ENCODE data around the gene CMIP. TPM values are rescaled to one million over a fixed set of nuclear protein-coding genes. Genes with fewer than 3 reads are reported as not detected.

CMIP gene
- total RNA-seq, 1 experiment from 2014 or later, result 25.7 TPM

GRCh38 chr16:81642943-81643342 lies 198.3 kb downstream of the CMIP start:
- Histone ChIP-seq H2AFZ (ENCODE audit: low read length) (no peak overlapping the region), H3K36me3 (ENCODE audit: low read depth, low read length) (peaks cover 7% of the 10 kb centered on the region), H3K79me2 (ENCODE audit: low read length) (peaks cover 78% of the 10 kb centered on the region), H3K4me2 (ENCODE audit: low read length) (no peak overlapping the region), H3F3A (ENCODE audit: low read length, unreplicated experiment) (no peaks in the 10 kb centered on the region), H4K20me1 (ENCODE audit: low read length) (0 out of 2 replicates have a peak, but pooled peaks cover 5% of the 10 kb centered on the region), H3K9ac (ENCODE audit: low read length) (no peak overlapping the region), H3K9me3 (ENCODE audit: low read length) (no peaks in the 10 kb centered on the region), H3K9me2 (replicated peaks; ENCODE audit: low read length) (no peaks in the 10 kb centered on the region), H3K4me1 (ENCODE audit: insufficient read depth, low read length) (peaks cover 28% of the 10 kb centered on the region), H3K27me3 (ENCODE audit: low read length) (no peaks in the 10 kb centered on the region), H3K4me3 (ENCODE audit: low read length) (no peak overlapping the region), H3K27ac (ENCODE audit: low read length) (no peak overlapping the region)
- POLR2A ChIA-PET (ENCODE audit: unreplicated experiment), result no interaction called here
- DNase-seq (no peak), ATAC-seq (no peak)
- BruUV-seq (replicated peaks), result no TSS peak
- TF ChIP-seq EZH2phosphoT487 (IDR thresholded peaks at IDR 0.05; ENCODE audit: borderline replicate concordance, low read length), result no peak
- TF ChIP-seq EZH2 (IDR thresholded peaks at IDR 0.05; ENCODE audit: low read length, unreplicated experiment), result no peak
- TF ChIP-seq, protein P1, sequence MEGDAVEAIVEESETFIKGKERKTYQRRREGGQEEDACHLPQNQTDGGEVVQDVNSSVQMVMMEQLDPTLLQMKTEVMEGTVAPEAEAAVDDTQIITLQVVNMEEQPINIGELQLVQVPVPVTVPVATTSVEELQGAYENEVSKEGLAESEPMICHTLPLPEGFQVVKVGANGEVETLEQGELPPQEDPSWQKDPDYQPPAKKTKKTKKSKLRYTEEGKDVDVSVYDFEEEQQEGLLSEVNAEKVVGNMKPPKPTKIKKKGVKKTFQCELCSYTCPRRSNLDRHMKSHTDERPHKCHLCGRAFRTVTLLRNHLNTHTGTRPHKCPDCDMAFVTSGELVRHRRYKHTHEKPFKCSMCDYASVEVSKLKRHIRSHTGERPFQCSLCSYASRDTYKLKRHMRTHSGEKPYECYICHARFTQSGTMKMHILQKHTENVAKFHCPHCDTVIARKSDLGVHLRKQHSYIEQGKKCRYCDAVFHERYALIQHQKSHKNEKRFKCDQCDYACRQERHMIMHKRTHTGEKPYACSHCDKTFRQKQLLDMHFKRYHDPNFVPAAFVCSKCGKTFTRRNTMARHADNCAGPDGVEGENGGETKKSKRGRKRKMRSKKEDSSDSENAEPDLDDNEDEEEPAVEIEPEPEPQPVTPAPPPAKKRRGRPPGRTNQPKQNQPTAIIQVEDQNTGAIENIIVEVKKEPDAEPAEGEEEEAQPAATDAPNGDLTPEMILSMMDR (conservative IDR thresholded peaks at IDR 0.05; ENCODE audit: low read depth, low read length), result no peak
- intact Hi-C loops (cut with micrococcal nuclease), result no loop called here
- CTCF ChIA-PET, result no interaction called here

DNA sequence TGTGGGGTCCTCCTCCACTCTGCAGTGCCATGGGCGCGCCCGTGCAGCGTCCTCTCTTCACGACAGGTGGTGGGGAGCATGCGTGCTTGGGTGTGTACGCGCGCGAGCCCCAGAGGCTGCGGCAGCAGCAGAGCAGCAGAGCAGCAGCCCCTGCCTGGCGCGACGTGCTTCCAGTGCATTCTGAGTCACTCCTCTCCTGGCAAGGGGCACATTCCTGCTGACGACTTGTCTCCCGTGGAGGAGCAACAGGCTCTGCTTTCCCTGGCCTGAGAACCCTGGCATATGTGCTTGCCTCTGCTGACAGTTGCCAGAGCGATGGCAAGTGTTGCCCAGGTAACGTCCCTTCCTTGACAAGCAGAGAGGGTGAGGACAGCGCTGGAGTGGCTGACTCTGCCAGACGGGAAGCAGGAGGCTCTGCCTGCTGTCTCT lies 200.7 kb downstream of the CMIP start:
- H3K79me2 ChIP-seq (ENCODE audit: low read length), result peaks cover 81% of the 10 kb centered on the region
- CTCF ChIA-PET, result no interaction called here
- ATAC-seq, result peak; percentile 78

DNA sequence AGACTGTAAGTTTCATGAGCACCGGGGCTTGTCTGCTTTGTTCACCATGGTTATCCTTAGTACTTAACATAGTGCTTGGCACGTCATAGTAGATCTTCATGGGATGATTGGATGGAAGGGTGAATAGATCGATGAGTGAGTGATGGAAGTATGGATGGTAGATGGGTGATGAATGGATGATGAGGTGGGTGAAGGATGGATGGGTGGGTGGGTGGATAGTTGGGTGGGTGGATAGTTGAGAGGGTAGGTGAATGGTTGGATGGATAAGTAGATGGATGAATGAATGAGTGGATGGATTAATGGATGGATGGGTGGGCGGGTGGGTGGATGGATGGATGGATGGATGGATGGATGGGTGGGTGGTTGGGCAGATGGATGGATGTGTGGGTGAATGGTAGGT lies 201.3 kb downstream of the CMIP start:
- H3K27me3 ChIP-seq (ENCODE audit: low read length), result no peaks in the 10 kb centered on the region
- H3K27ac ChIP-seq (ENCODE audit: low read length), result peak overlapping the region; percentile 74
- ATAC-seq (no peak), DNase-seq (no peak)
- POLR2A ChIA-PET (ENCODE audit: unreplicated experiment), result no interaction called here
- peaks cover 82% of the 10 kb centered on the region for H3K79me2 ChIP-seq (ENCODE audit: low read length)
- H3K4me3 ChIP-seq (ENCODE audit: low read length), result peak overlapping the region; percentile 13; the same call in 1 of the 2 replicates
- H2AFZ ChIP-seq (ENCODE audit: low read length), result no peak overlapping the region
- peaks cover 7% of the 10 kb centered on the region for H3K36me3 ChIP-seq (ENCODE audit: low read depth, low read length)
- intact Hi-C loops (cut with micrococcal nuclease), result no loop called here
- BruUV-seq (replicated peaks), result no TSS peak
- H3K9me3 ChIP-seq (ENCODE audit: low read length), result no peaks in the 10 kb centered on the region
- H3F3A ChIP-seq (ENCODE audit: low read length, unreplicated experiment), result no peaks in the 10 kb centered on the region
- CTCF ChIA-PET, result no interaction called here
- peaks cover 28% of the 10 kb centered on the region for H3K4me1 ChIP-seq (ENCODE audit: insufficient read depth, low read length)
- 0 out of 2 replicates have a peak, but pooled peaks cover 5% of the 10 kb centered on the region for H4K20me1 ChIP-seq (ENCODE audit: low read length)
- peak overlapping the region; percentile 54 for H3K4me2 ChIP-seq (ENCODE audit: low read length)
- H3K9ac ChIP-seq (ENCODE audit: low read length), result peak overlapping the region; percentile 21; the same call in 1 of the 2 replicates
- H3K9me2 ChIP-seq (replicated peaks; ENCODE audit: low read length), result no peaks in the 10 kb centered on the region
- no peak for TF ChIP-seq EZH2phosphoT487 (IDR thresholded peaks at IDR 0.05; ENCODE audit: borderline replicate concordance, low read length)
- TF ChIP-seq EZH2 (IDR thresholded peaks at IDR 0.05; ENCODE audit: low read length, unreplicated experiment), result no peak
- TF ChIP-seq, protein P1 (conservative IDR thresholded peaks at IDR 0.05; ENCODE audit: low read depth, low read length), result no peak

More for the DNA sequence above, 200.7 kb downstream of the CMIP start:
- peak; percentile 78 for DNase-seq
- H3K4me2 ChIP-seq (ENCODE audit: low read length), result peak overlapping the region; percentile 54
- POLR2A ChIA-PET (ENCODE audit: unreplicated experiment), result no interaction called here
- no peaks in the 10 kb centered on the region for H3K27me3 ChIP-seq (ENCODE audit: low read length)
- no peaks in the 10 kb centered on the region for H3F3A ChIP-seq (ENCODE audit: low read length, unreplicated experiment)
- H2AFZ ChIP-seq (ENCODE audit: low read length), result no peak overlapping the region
- H3K4me1 ChIP-seq (ENCODE audit: insufficient read depth, low read length), result peaks cover 28% of the 10 kb centered on the region
- TF ChIP-seq, protein P1 (conservative IDR thresholded peaks at IDR 0.05; ENCODE audit: low read depth, low read length), result no peak
- no peak for TF ChIP-seq EZH2phosphoT487 (IDR thresholded peaks at IDR 0.05; ENCODE audit: borderline replicate concordance, low read length)
- TF ChIP-seq EZH2 (IDR thresholded peaks at IDR 0.05; ENCODE audit: low read length, unreplicated experiment), result no peak
- no TSS peak for BruUV-seq (replicated peaks)
- H3K36me3 ChIP-seq (ENCODE audit: low read depth, low read length), result peaks cover 7% of the 10 kb centered on the region
- peak overlapping the region; percentile 66 for H3K27ac ChIP-seq (ENCODE audit: low read length)
- 0 out of 2 replicates have a peak, but pooled peaks cover 5% of the 10 kb centered on the region for H4K20me1 ChIP-seq (ENCODE audit: low read length)
- peak overlapping the region; percentile 21; the same call in 1 of the 2 replicates for H3K9ac ChIP-seq (ENCODE audit: low read length)
- intact Hi-C loops (cut with micrococcal nuclease), result no loop called here
- no peaks in the 10 kb centered on the region for H3K9me2 ChIP-seq (replicated peaks; ENCODE audit: low read length)
- peak overlapping the region; percentile 13; the same call in 1 of the 2 replicates for H3K4me3 ChIP-seq (ENCODE audit: low read length)
- no peaks in the 10 kb centered on the region for H3K9me3 ChIP-seq (ENCODE audit: low read length)
